H1 (cell line): ENCODE data around the gene HINT3. TPM values are rescaled to one million over a fixed set of nuclear protein-coding genes. Genes with fewer than 3 reads are reported as not detected.

Experiments used
- CTCF ChIA-PET: fragments of 300-600 bp; sonication (Branson Sonifier 250); formaldehyde crosslinking; loops from one replicate; lab custom pipeline; 2021; ENCODE audit not compliant: partially characterized antibody; lab: Charles Lee
- POLR2A ChIA-PET: fragments of 300-600 bp; sonication (Branson Sonifier 250); formaldehyde crosslinking; loops from one replicate; lab custom pipeline; 2021; ENCODE audit warnings: inconsistent platforms; ENCODE audit not compliant: partially characterized antibody; lab: Charles Lee
- DNase-seq, 2 experiments: peaks; one replicate each; pipeline versions ENCODE4 v3.0.0 to v3.0.0-alpha.2; 2010 to 2022; ENCODE audit warnings: low spot score in 2 of 2, low read depth in 1 of 2, mixed read lengths in 1 of 2
- FAIRE-seq: peaks from 2 replicates; lab custom pipeline; 2011; peaks lifted over from hg19 to GRCh38; lab: Jason Lieb, UNC
- H2AFZ ChIP-seq: 2 replicates; pipeline ENCODE4 v1.8.1; 2012; ENCODE audit warnings: low read length, inconsistent platforms
- H2AK5ac ChIP-seq: 2 replicates; pipeline ENCODE4 v1.6.1; 2013; ENCODE audit warnings: low read depth, low read length
- H2BK120ac ChIP-seq: replicated peaks from 2 replicates; pipeline ENCODE3; 2013; ENCODE audit warnings: low read depth, low read length, inconsistent platforms
- H2BK12ac ChIP-seq: 2 replicates; pipeline ENCODE4 v1.6.1; 2013; ENCODE audit warnings: low read depth, low read length
- H2BK15ac ChIP-seq: 2 replicates; pipeline ENCODE4 v1.6.1; 2013; ENCODE audit warnings: low read length
- H2BK20ac ChIP-seq: 2 replicates; pipeline ENCODE4 v1.6.1; 2013; ENCODE audit warnings: low read length
- H2BK5ac ChIP-seq: 2 replicates; pipeline ENCODE4 v1.6.1; 2013; ENCODE audit warnings: low read depth, low read length
- H3K14ac ChIP-seq: 2 replicates; pipeline ENCODE4 v1.6.1; 2013; ENCODE audit warnings: inconsistent platforms; ENCODE audit not compliant: insufficient read length
- H3K18ac ChIP-seq: 2 replicates; pipeline ENCODE4 v1.6.1; 2013; ENCODE audit warnings: low read length; ENCODE audit errors: extremely low read depth
- H3K23ac ChIP-seq: 2 replicates; pipeline ENCODE4 v1.6.1; 2013; ENCODE audit warnings: inconsistent platforms; ENCODE audit not compliant: insufficient read length
- H3K23me2 ChIP-seq: 2 replicates; pipeline ENCODE4 v1.6.1; 2013; ENCODE audit warnings: low read depth, low read length
- H3K27ac ChIP-seq: 2 replicates; pipeline ENCODE4 v1.6.1; 2011; ENCODE audit warnings: low read depth, low read length, inconsistent platforms
- H3K27me3 ChIP-seq, 4 experiments: replicated peaks in 1 of 4; 1 replicate in 1 of 4; 2 replicates in 3 of 4; pipeline versions ENCODE4 v1.6.1 to v1.8.1; 2011 to 2013; ENCODE audit warnings: low read length in 3 of 4, mild to moderate bottlenecking in 3 of 4, inconsistent platforms in 2 of 4, mixed read lengths in 2 of 4, moderate library complexity in 1 of 4; ENCODE audit not compliant: control insufficient read depth in 3 of 4, insufficient read depth in 3 of 4; ENCODE audit errors: extremely low read depth in 1 of 4
- H3K36me3 ChIP-seq, 4 experiments: 2 replicates each; pipeline versions ENCODE4 v1.6.1 to v1.8.1; 2011 to 2013; ENCODE audit warnings: mild to moderate bottlenecking in 4 of 4, low read length in 3 of 4, moderate library complexity in 2 of 4, control low read depth in 1 of 4, inconsistent platforms in 1 of 4; ENCODE audit not compliant: insufficient read depth in 4 of 4, control insufficient read depth in 2 of 4
- H3K4ac ChIP-seq: replicated peaks from 2 replicates; pipeline ENCODE3; 2013; ENCODE audit warnings: low read length, low read depth, mixed read lengths, inconsistent platforms; ENCODE audit not compliant: insufficient read length
- H3K4me1 ChIP-seq, 4 experiments: replicated peaks in 1 of 4; 1 replicate in 1 of 4; 2 replicates in 3 of 4; pipeline versions ENCODE4 v1.6.1 to v1.8.1; 2011 to 2013; ENCODE audit warnings: low read length in 3 of 4, inconsistent platforms in 2 of 4, mixed read lengths in 1 of 4; ENCODE audit not compliant: insufficient read depth in 4 of 4, control insufficient read depth in 3 of 4
- H3K4me2 ChIP-seq, 2 experiments: 2 replicates each; pipeline versions ENCODE4 v1.6.1 to v1.8.1; 2011 to 2013; ENCODE audit warnings: low read depth in 2 of 2, low read length in 2 of 2, control low read depth in 1 of 2, inconsistent platforms in 1 of 2, mild to moderate bottlenecking in 1 of 2; ENCODE audit not compliant: insufficient read depth in 1 of 2
- H3K4me3 ChIP-seq, 4 experiments: fragments of 200-600, 300-600 bp in 1 of 4; sonication (generic), shearing (Covaris generic), sonication (Bioruptor Twin) in 1 of 4; 2 replicates each; pipeline versions ENCODE4 v1.5.1 to v1.8.1; 2011 to 2016; ENCODE audit warnings: low read length in 4 of 4, low read depth in 3 of 4, control low read depth in 2 of 4, inconsistent platforms in 2 of 4, mild to moderate bottlenecking in 2 of 4, mixed read lengths in 1 of 4, moderate library complexity in 1 of 4; ENCODE audit not compliant: insufficient read depth in 2 of 4; ENCODE audit errors: extremely low read depth in 1 of 4
- H3K56ac ChIP-seq: replicated peaks from 2 replicates; pipeline ENCODE3; 2013; ENCODE audit warnings: low read depth, mild to moderate bottlenecking, mixed read lengths, low read length, inconsistent platforms; ENCODE audit not compliant: insufficient read length
- H3K79me1 ChIP-seq: 2 replicates; pipeline ENCODE4 v1.6.1; 2013; ENCODE audit warnings: low read depth, low read length, control low read depth
- H3K79me2 ChIP-seq, 2 experiments: 2 replicates each; pipeline versions ENCODE4 v1.6.1 to v1.8.1; 2012 to 2013; ENCODE audit warnings: low read length in 2 of 2, mild to moderate bottlenecking in 2 of 2, inconsistent platforms in 1 of 2; ENCODE audit not compliant: insufficient read depth in 2 of 2, control insufficient read depth in 1 of 2
- H3K9ac ChIP-seq, 4 experiments: replicated peaks in 1 of 4; 1 replicate in 1 of 4; 2 replicates in 3 of 4; pipeline versions ENCODE4 v1.6.1 to v1.8.1; 2011 to 2013; ENCODE audit warnings: low read depth in 3 of 4, low read length in 3 of 4, control low read depth in 2 of 4, mild to moderate bottlenecking in 2 of 4, moderate library complexity in 2 of 4, inconsistent platforms in 1 of 4; ENCODE audit errors: extremely low read depth in 1 of 4
- H3K9me3 ChIP-seq, 2 experiments: 2 replicates each; pipeline versions ENCODE4 v1.6.1 to v1.8.1; 2012 to 2013; ENCODE audit warnings: mild to moderate bottlenecking in 2 of 2, moderate library complexity in 2 of 2, control low read depth in 1 of 2, inconsistent platforms in 1 of 2, low read depth in 1 of 2, low read length in 1 of 2, mixed read lengths in 1 of 2; ENCODE audit not compliant: insufficient read depth in 2 of 2
- H4K20me1 ChIP-seq, 2 experiments: replicated peaks in 1 of 2; 2 replicates each; pipeline versions ENCODE3 to v1.8.1; 2011 to 2013; ENCODE audit warnings: inconsistent platforms in 2 of 2, low read length in 2 of 2, mild to moderate bottlenecking in 1 of 2; ENCODE audit not compliant: insufficient read depth in 2 of 2, control insufficient read depth in 1 of 2
- H4K5ac ChIP-seq: 2 replicates; pipeline ENCODE4 v1.6.1; 2013; ENCODE audit warnings: low read length, low read depth, mixed read lengths, inconsistent platforms; ENCODE audit not compliant: insufficient read length
- H4K8ac ChIP-seq: 2 replicates; pipeline ENCODE4 v1.8.0; 2013; ENCODE audit warnings: mild to moderate bottlenecking, moderate library complexity, low read length, inconsistent platforms; ENCODE audit not compliant: insufficient read depth; ENCODE audit errors: extremely low read depth
- H4K91ac ChIP-seq: replicated peaks from 2 replicates; pipeline ENCODE3; 2013; ENCODE audit warnings: low read length, mixed read lengths, inconsistent platforms; ENCODE audit not compliant: insufficient read length
- EZH2 ChIP-seq: fragments of 200-600 bp; sonication (generic); IDR thresholded peaks from 2 replicates; pipeline ENCODE4 v1.7.1; 2012; ENCODE audit warnings: low read depth, mild to moderate bottlenecking, moderate library complexity, low read length, inconsistent platforms; ENCODE audit not compliant: severe bottlenecking
- HDAC6 ChIP-seq: IDR thresholded peaks from one replicate; pipeline ENCODE4 v1.7.1; 2012; ENCODE audit warnings: low read depth, mild to moderate bottlenecking, inconsistent platforms, low read length, moderate library complexity
- KDM1A ChIP-seq: fragments of 200-600, 300-600 bp; sonication (generic); IDR thresholded peaks from 2 replicates; pipeline ENCODE4 v1.7.1; 2016; ENCODE audit warnings: mild to moderate bottlenecking, low read length, borderline replicate concordance
- MAFK ChIP-seq: IDR thresholded peaks from 2 replicates; pipeline ENCODE4 v1.6.1; 2012; ENCODE audit warnings: low read depth, mild to moderate bottlenecking, improper control_type of control experiment, low read length
- SP1 ChIP-seq: IDR thresholded peaks from 2 replicates; pipeline ENCODE4 v1.6.1; 2011; ENCODE audit warnings: low read depth, low read length
- SRF ChIP-seq: IDR thresholded peaks from 2 replicates; pipeline ENCODE4 v1.6.1; 2011; ENCODE audit warnings: mild to moderate bottlenecking, low read depth, low read length, moderate library complexity
- WGBS, 2 experiments: shearing (Covaris generic) in 1 of 2; methylation state at CpG; one replicate each; pipeline versions ENCODE4 v1.1.6 to v1.1.7; 2013 to 2015; ENCODE audit warnings: low lambda C conversion rate in 2 of 2, mixed read lengths in 2 of 2, inconsistent platforms in 1 of 2, low coverage in 1 of 2, missing lambda C conversion rate in 1 of 2; ENCODE audit not compliant: insufficient replicate concordance in 2 of 2, insufficient coverage in 1 of 2, insufficient read length in 1 of 2; ENCODE audit errors: extremely low coverage in 1 of 2, missing lambda C conversion rate in 1 of 2; 5-methylcytosine and 5-hydroxymethylcytosine counted together
- long read RNA-seq, 2 experiments: library from RNA in 1 of 2; library from capped mRNA in 1 of 2; stranded (forward); transcript quantifications; one replicate each; pipeline ENCODE4 v2.0.0, GENCODE V29; 2021; ENCODE audit warnings: inconsistent platforms in 1 of 2
- polyA minus RNA-seq, 3 experiments: library from RNA; depleted of rRNA, polyadenylated mRNA; stranded (reverse); fragments of >200 nt; gene quantifications; 1 replicate in 2 of 3; 2 replicates in 1 of 3; pipeline ENCODE4 v1.2.3, GENCODE V29; 2011
- polyA plus RNA-seq, 7 experiments: library from polyadenylated mRNA; depleted of rRNA in 3 of 7; stranded (reverse) in 5 of 7; unstranded in 2 of 7; fragments of >200 nt in 5 of 7; fragments of 200-250 nt in 2 of 7; gene quantifications; 1 replicate in 5 of 7; 2 replicates in 1 of 7; 4 replicates in 1 of 7; pipeline versions ENCODE4 v1.2.1 to v1.2.3, GENCODE V29; 2011 to 2013; ENCODE audit warnings: missing spikeins in 2 of 7, mixed read lengths in 2 of 7
- total RNA-seq: library from RNA; stranded (reverse); fragmentation: NEBNext Ultra II Directional; extraction: Animal tissue kit (Norgen Biotek cat#: 25700); gene quantifications from 2 replicates; pipeline ENCODE4 v1.2.1, GENCODE V29; 2021
- TF ChIP-seq, protein P1 (sequence below): IDR thresholded peaks from 2 replicates; pipeline ENCODE4 v1.6.1; 2012; ENCODE audit warnings: inconsistent platforms

HINT3 gene
- total RNA-seq (7.7 and 7.8 TPM in 2 replicates), polyA plus RNA-seq (2011; rRNA removed) (1.2 and 1.5 TPM in 2 replicates), polyA minus RNA-seq (2011; rRNA and poly(A)+ RNA removed) (0.79 and 2.0 TPM in 2 replicates)
- 1.8 TPM for polyA plus RNA-seq (2011; cell fraction: cytosol; rRNA removed)
- 1.0 TPM for polyA plus RNA-seq (2011; cell fraction: nucleus; rRNA removed)
- polyA plus RNA-seq (2012, experiment 1 of 2): 3.5 to 5.6 TPM (median 4.6 TPM) in 4 replicates
- 0.73 TPM for polyA plus RNA-seq (2012, experiment 2 of 2)
- 4.3 TPM for polyA plus RNA-seq (2013, experiment 1 of 2)
- 3.9 TPM for polyA plus RNA-seq (2013, experiment 2 of 2)
- polyA minus RNA-seq (2011; cell fraction: cytosol; rRNA and poly(A)+ RNA removed): 2.5 TPM
- polyA minus RNA-seq (2011; cell fraction: nucleus; rRNA and poly(A)+ RNA removed): 3.0 TPM
- long read RNA-seq, experiment 1, partial matches to known transcripts: 0 of 9 reads
- long read RNA-seq, experiment 1, other reads (novel, unspliced or antisense): 9 of 9 reads
- long read RNA-seq, experiment 2, partial matches to known transcripts: 0 of 4 reads
- long read RNA-seq, experiment 2, other reads (novel, unspliced or antisense): 0 of 4 reads

GRCh38 chr6:125956506-125957390 is at the start of gene HINT3:
Gene HINT3, plus strand, starts transcription at chr6:125956770. Its CDS starts 208 bp downstream, at chr6:125956978.
- ChIA-PET POLR2A (interaction anchor here (0.6 to 1.4 kb wide), 8 partner anchors 11 to 176 kb away, joined by 3 to 6 read pairs (median 3); partner anchors contain the start of genes NCOA7 and TRMT11), CTCF (interaction anchor here (0.5 to 7.3 kb wide), 55 partner anchors 8 to 1045 kb away, joined by 3 to 77 read pairs (median 4); partner anchors contain the start of genes NCOA7 and TRMT11)
- peak within 1 kb of the TSS; percentile 42 to 74 for H3K4me2 ChIP-seq
- H3K79me1 ChIP-seq: no peaks in the 10 kb centered on the region
- H2AFZ ChIP-seq: peak within 1 kb of the TSS; percentile 43
- no peak within 1 kb of the TSS for H2BK12ac ChIP-seq
- H3K9ac ChIP-seq: peak within 1 kb of the TSS; percentile 14 to 87 (median 75); a peak in 6 of 7 replicates
- H3K4ac ChIP-seq: no peak within 1 kb of the TSS
- peaks cover 0 to 9% (median 5%) of the 10 kb centered on the region in 4 experiments; a peak in 4 of 7 replicates for H3K4me1 ChIP-seq
- DNase-seq (peak; percentile 92 to 99), FAIRE-seq (peak; percentile 68)
- H4K8ac ChIP-seq: peak within 1 kb of the TSS; percentile 92
- H3K9me3 ChIP-seq: no peaks in the 10 kb centered on the region
- no peak within 1 kb of the TSS for H3K14ac ChIP-seq
- 0 out of 2 replicates have a peak within 1 kb of the TSS, but pooled peaks have one; percentile 61 for H2BK15ac ChIP-seq
- no peak within 1 kb of the TSS for H2AK5ac ChIP-seq
- no peak within 1 kb of the TSS for H3K23ac ChIP-seq
- peak within 1 kb of the TSS; percentile 92 for H4K5ac ChIP-seq
- H2BK5ac ChIP-seq: peak within 1 kb of the TSS; percentile 92
- 2% methylated on average over 80 of the region's 82 CpGs; no CpG with 5 or more reads in 1 of the 2 experiments for WGBS, 2 experiments
- peak within 1 kb of the TSS; percentile 12; the same call in 1 of the 2 replicates for H3K27ac ChIP-seq
- no peak within 1 kb of the TSS for H2BK20ac ChIP-seq
- H3K4me3 ChIP-seq: peak within 1 kb of the TSS; percentile 47 to 94 (median 90)
- H3K36me3 ChIP-seq: no peaks in the 10 kb centered on the region
- H3K18ac ChIP-seq: peak within 1 kb of the TSS; percentile 81; the same call in 1 of the 2 replicates
- no peak within 1 kb of the TSS for H2BK120ac ChIP-seq
- peak within 1 kb of the TSS; percentile 46 for H4K91ac ChIP-seq
- H3K27me3 ChIP-seq: no peaks in the 10 kb centered on the region
- no peaks in the 10 kb centered on the region for H4K20me1 ChIP-seq
- peak within 1 kb of the TSS; percentile 78 for H3K56ac ChIP-seq
- H3K23me2 ChIP-seq: no peaks in the 10 kb centered on the region; the same call in 1 of the 2 replicates
- H3K79me2 ChIP-seq: peaks cover 0 to 11% of the 10 kb centered on the region in 2 experiments; a peak in 1 of 4 replicates
- TF ChIP-seq EZH2 (no peak), SRF (peak; percentile 86), HDAC6 (no peak), MAFK (no peak), KDM1A (0 out of 2 replicates have a peak, but pooled peaks have one; percentile 11), SP1 (no peak)
- TF ChIP-seq, protein P1, sequence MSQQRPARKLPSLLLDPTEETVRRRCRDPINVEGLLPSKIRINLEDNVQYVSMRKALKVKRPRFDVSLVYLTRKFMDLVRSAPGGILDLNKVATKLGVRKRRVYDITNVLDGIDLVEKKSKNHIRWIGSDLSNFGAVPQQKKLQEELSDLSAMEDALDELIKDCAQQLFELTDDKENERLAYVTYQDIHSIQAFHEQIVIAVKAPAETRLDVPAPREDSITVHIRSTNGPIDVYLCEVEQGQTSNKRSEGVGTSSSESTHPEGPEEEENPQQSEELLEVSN: peak; percentile 38; the same call in 1 of the 2 replicates
